Skeletal muscle satellite cell (primary cell): ENCODE data around the gene NEK9.

Experiments
- H3K27me3 ChIP-seq: 2 replicates; pipeline ENCODE4 v1.7.0; 2013; ENCODE audit warnings: low read length; ENCODE audit not compliant: control insufficient read depth, insufficient read depth
- H3K36me3 ChIP-seq: 2 replicates; pipeline ENCODE4 v1.7.0; 2013; ENCODE audit warnings: mild to moderate bottlenecking, control low read depth, low read length; ENCODE audit not compliant: insufficient read depth
- H3K4me1 ChIP-seq: 2 replicates; pipeline ENCODE4 v1.7.0; 2013; ENCODE audit warnings: low read length; ENCODE audit not compliant: control insufficient read depth, insufficient read depth
- H3K4me2 ChIP-seq: 2 replicates; pipeline ENCODE4 v1.7.0; 2013; ENCODE audit warnings: mild to moderate bottlenecking, low read length
- H3K4me3 ChIP-seq: 2 replicates; pipeline ENCODE4 v1.7.0; 2013; ENCODE audit warnings: low read length
- H3K9ac ChIP-seq: 2 replicates; pipeline ENCODE4 v1.7.0; 2013; ENCODE audit warnings: mild to moderate bottlenecking, low read depth, low read length, moderate library complexity
- H3K9me3 ChIP-seq: replicated peaks from 2 replicates; pipeline ENCODE4 v1.7.0; 2013; ENCODE audit warnings: mild to moderate bottlenecking, control low read depth, low read length

The NEK9 gene

GRCh38 chr14:75064205-75064567 lies 62.7 kb downstream of the NEK9 start:
- Histone ChIP-seq H3K27me3 (no peaks in the 10 kb centered on the region), H3K9me3 (no peaks in the 10 kb centered on the region), H3K4me1 (peaks cover 8% of the 10 kb centered on the region), H3K36me3 (peaks cover 4% of the 10 kb centered on the region), H3K4me2 (peak overlapping the region; percentile 84), H3K4me3 (peak overlapping the region; percentile 83), H3K9ac (no peak overlapping the region)

DNA sequence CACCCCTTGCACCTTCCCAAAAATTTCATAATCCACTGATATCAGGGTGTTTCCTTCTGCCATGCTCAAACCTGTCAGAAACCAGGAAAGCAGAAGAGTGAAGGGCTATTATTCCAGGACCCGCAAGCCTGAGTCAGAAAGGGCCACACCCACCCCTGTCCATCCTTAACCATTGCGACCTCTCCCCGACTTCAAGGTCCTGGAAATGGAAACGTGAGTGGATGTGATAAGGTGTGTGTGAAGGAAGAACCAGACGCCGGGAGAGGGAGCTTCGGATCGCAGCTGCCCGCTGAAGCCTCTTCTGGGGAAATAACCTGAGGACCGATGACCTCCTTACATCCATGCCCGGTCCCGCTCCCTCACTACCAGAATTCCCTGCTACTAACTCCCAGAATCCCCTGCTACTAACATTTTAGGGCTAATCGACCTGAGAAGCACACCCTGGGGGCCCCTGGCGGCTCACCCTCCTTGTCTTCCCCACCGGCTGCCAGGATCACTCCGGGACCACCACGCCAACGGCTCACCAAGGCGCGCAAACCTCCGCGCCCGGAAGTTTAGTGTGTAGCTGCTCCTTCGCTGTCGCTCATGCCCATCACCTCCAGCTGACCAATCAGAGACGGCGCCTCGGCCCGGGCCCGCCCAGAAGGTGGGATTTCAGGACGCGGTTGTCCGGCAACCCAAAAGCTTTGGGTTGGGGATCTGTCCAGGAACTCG lies 63.2 kb downstream of the NEK9 start, which contains the start of gene ACYP1:
ACYP1 (minus strand) TSS at position 534 of the 714 bp plus-strand sequence; CDS start at position 63, 471 bp downstream.
- H3K9me3 ChIP-seq: no peaks in the 10 kb centered on the region
- peak within 1 kb of the TSS; percentile 80 for H3K9ac ChIP-seq
- peak within 1 kb of the TSS; percentile 83 for H3K4me3 ChIP-seq
- H3K27me3 ChIP-seq: no peaks in the 10 kb centered on the region
- H3K4me2 ChIP-seq: peak within 1 kb of the TSS; percentile 84
- peaks cover 7% of the 10 kb centered on the region for H3K4me1 ChIP-seq
- H3K36me3 ChIP-seq: peaks cover 4% of the 10 kb centered on the region

DNA sequence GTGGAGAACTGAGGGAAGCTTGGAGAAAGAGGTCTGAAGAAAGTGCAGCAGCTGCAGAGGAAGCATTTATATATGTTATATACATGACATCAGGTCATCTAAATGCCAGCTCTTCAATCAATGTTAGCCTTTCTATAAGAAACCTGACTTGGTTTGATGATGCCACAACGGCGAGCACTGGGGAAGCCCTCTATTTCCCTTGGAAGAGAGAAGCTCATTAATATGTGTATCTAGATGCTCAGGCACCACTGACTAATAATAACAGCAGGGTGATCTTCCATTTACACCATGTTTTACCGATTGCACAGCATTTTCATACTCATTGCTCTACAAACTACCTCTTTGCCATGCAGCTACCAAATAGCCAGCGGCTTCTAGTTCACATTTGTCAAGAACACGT lies 63.8 kb downstream of the NEK9 start:
- no peaks in the 10 kb centered on the region for H3K27me3 ChIP-seq
- H3K9ac ChIP-seq: peak overlapping the region; percentile 80
- peak overlapping the region; percentile 83 for H3K4me3 ChIP-seq
- H3K4me1 ChIP-seq: peaks cover 1% of the 10 kb centered on the region
- H3K36me3 ChIP-seq: peaks cover 4% of the 10 kb centered on the region
- H3K9me3 ChIP-seq: no peaks in the 10 kb centered on the region
- peak overlapping the region; percentile 84 for H3K4me2 ChIP-seq

GRCh38 chr14:75060420-75060819 lies 66.4 kb downstream of the NEK9 start:
- H3K4me2 ChIP-seq: no peak overlapping the region
- no peaks in the 10 kb centered on the region for H3K9me3 ChIP-seq
- peaks cover 4% of the 10 kb centered on the region for H3K36me3 ChIP-seq
- peaks cover 3% of the 10 kb centered on the region for H3K4me1 ChIP-seq
- H3K4me3 ChIP-seq: no peak overlapping the region
- no peak overlapping the region for H3K9ac ChIP-seq
- H3K27me3 ChIP-seq: no peaks in the 10 kb centered on the region

DNA sequence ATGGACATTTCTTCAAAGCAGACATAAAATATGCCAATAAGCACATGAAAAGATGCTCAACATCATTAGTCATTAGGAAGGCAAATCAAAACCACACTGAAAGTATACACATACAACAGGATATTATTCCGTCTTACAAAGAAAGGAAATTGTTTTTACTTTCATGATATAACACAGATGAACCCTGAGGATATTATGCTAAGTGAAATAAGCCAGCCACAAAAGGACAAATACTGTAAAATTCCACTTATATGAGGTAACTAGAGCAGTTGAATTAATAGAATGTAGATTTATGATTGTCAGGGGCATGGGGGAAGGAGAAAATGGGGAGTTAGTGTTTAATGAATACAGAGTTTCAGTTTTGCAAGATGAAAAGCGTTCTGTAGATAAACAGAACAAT lies 67.2 kb downstream of the NEK9 start:
- H3K9ac ChIP-seq: no peak overlapping the region

GRCh38 chr14:75054421-75054820 lies 72.4 kb downstream of the NEK9 start:
- no peak overlapping the region for H3K4me3 ChIP-seq
- H3K9me3 ChIP-seq: no peaks in the 10 kb centered on the region
- no peaks in the 10 kb centered on the region for H3K27me3 ChIP-seq
- peaks cover 30% of the 10 kb centered on the region for H3K4me1 ChIP-seq
- H3K4me2 ChIP-seq: no peak overlapping the region
- H3K9ac ChIP-seq: no peak overlapping the region
- H3K36me3 ChIP-seq: no peaks in the 10 kb centered on the region

More for the DNA sequence above, 67.2 kb downstream of the NEK9 start:
- H3K4me1 ChIP-seq: peaks cover 7% of the 10 kb centered on the region
- no peak overlapping the region for H3K4me2 ChIP-seq
- H3K9me3 ChIP-seq: no peaks in the 10 kb centered on the region
- H3K27me3 ChIP-seq: no peaks in the 10 kb centered on the region
- H3K4me3 ChIP-seq: no peak overlapping the region
- H3K36me3 ChIP-seq: peaks cover 4% of the 10 kb centered on the region

DNA sequence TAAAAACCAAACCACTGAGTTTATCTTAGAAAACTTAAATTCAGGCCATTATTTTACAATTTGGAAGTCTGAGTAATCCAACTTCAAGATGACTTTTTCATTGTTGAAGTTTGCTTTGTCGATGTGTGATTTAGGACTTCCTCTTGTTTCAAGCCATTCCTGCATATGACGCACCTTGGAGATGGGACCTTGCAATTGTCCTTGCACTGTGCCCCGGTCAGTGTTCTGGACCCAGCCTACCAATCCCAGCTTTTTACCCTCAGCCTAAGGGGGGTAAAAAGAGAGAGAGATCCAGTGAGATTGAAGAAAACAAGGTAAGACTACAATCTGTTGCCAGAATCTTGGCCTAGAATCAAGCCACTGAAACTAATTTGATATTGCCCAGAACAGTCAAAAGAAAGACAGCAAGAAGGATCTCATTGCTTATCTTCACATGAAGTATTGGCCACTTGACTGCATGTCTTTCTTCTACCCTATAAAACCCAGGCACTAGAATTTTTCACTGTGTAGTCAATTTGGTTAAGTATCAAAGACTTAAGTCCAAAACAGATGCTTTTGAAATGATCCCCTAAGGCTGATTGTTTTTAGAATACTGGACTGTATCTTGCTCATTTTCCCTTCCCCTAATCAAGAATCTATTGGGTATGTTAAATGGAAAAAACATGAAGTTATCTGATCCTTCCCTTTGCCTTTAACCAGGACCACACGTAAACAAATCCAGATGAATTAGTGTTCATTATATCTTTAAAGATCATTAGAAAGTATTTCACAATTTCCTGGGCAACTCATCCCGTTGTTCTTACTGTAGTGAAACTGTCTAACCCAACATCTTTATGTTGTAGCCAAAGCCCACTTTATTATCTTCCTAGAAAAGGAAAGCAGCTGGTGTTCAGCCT lies 73.2 kb downstream of the NEK9 start:
- H3K36me3 ChIP-seq: no peaks in the 10 kb centered on the region
- H3K9me3 ChIP-seq: no peaks in the 10 kb centered on the region
- H3K4me1 ChIP-seq: peaks cover 35% of the 10 kb centered on the region
- H3K4me3 ChIP-seq: no peak overlapping the region
- H3K9ac ChIP-seq: no peak overlapping the region
- no peaks in the 10 kb centered on the region for H3K27me3 ChIP-seq
- no peak overlapping the region for H3K4me2 ChIP-seq

- H3K4me1 ChIP-seq: peaks cover 48% of the 10 kb centered on the region
Observed at GRCh38 chr14:75051556-75051899, 75.3 kb downstream of the NEK9 start.

DNA sequence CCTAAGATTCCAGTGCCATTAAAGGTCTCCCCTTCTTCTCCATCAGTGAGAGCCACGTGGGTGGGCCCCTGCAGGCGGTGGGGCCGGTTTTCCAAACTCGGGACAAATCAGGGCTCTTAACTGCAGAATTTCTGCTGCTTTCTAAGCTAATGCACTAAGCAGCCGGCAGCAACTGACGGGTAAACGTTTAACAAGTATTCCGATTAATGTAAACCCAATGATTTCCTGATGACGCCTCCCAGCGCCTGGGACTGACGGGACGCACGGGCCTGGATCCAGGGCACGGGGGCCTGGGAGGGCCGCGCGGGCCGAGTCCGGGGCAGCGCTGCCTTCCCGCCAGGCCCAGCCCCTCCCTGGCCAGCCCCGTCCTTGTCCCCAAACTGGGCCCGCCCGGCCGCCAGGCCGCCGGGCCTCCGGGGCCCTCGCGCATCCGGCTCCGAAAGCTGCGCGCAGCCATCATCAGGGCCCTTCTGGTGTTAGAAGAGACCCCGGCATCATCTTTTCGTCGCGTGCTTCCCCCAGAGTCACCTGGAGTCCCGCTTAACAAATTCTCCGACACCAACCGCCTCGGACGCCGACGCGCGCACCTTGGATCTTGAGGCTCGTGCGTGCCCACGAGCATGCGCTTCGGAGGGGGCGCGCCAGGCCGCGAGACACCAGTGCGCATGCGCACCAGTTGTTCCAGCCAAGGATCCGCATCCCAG lies 75.8 kb downstream of the NEK9 start, which contains the start of gene MLH3:
MLH3 (minus strand) TSS at position 616 of the 704 bp plus-strand sequence. CDS start 1,812 bp downstream, outside the sequence.
- Histone ChIP-seq H3K27me3 (no peaks in the 10 kb centered on the region), H3K4me1 (peaks cover 48% of the 10 kb centered on the region), H3K4me3 (peak within 1 kb of the TSS; percentile 71)

More at GRCh38 chr14:75051556-75051899, 75.3 kb downstream of the NEK9 start:
- Histone ChIP-seq H3K4me3 (peak overlapping the region; percentile 71), H3K9me3 (no peaks in the 10 kb centered on the region), H3K27me3 (no peaks in the 10 kb centered on the region), H3K9ac (peak overlapping the region; percentile 90), H3K36me3 (peaks cover 4% of the 10 kb centered on the region), H3K4me2 (peak overlapping the region; percentile 79)

GRCh38 chr14:75049731-75050201 lies 77.1 kb downstream of the NEK9 start:
- Histone ChIP-seq H3K9me3 (no peaks in the 10 kb centered on the region), H3K4me3 (peak overlapping the region; percentile 8), H3K27me3 (no peaks in the 10 kb centered on the region), H3K4me2 (peak overlapping the region; percentile 79), H3K4me1 (peaks cover 43% of the 10 kb centered on the region), H3K36me3 (peaks cover 4% of the 10 kb centered on the region), H3K9ac (no peak overlapping the region)

More for the DNA sequence above, 75.8 kb downstream of the NEK9 start, which contains the start of gene MLH3:
- Histone ChIP-seq H3K4me2 (peak within 1 kb of the TSS; percentile 79), H3K36me3 (peaks cover 4% of the 10 kb centered on the region), H3K9me3 (no peaks in the 10 kb centered on the region), H3K9ac (peak within 1 kb of the TSS; percentile 90)

GRCh38 chr14:75049136-75049535 lies 77.7 kb downstream of the NEK9 start:
- H3K4me1 ChIP-seq: peaks cover 46% of the 10 kb centered on the region
- H3K4me3 ChIP-seq: peak overlapping the region; percentile 4
- H3K27me3 ChIP-seq: no peaks in the 10 kb centered on the region
- H3K9me3 ChIP-seq: no peaks in the 10 kb centered on the region
- H3K9ac ChIP-seq: no peak overlapping the region
- peak overlapping the region; percentile 79 for H3K4me2 ChIP-seq
- peaks cover 4% of the 10 kb centered on the region for H3K36me3 ChIP-seq
